ENCODE data around the gene SMOC2.

SMOC2 gene

GRCh38 chr6:168514216-168514615 is 73.2 kb downstream of the SMOC2 start:
- TF ChIP-seq NFIC (IDR thresholded peaks at IDR 0.05) = peak; percentile 69
- no peak for TF ChIP-seq TEAD4 (IDR thresholded peaks at IDR 0.05)
- TF ChIP-seq CEBPB (IDR thresholded peaks at IDR 0.05) = no peak

GRCh38 chr6:168515376-168515775 is 74.4 kb downstream of the SMOC2 start:
- TF ChIP-seq FOXM1 (IDR thresholded peaks at IDR 0.05; ENCODE audit: borderline replicate concordance, low read depth) (no peak), MAX (IDR thresholded peaks at IDR 0.05) (no peak), TAF1 (IDR thresholded peaks at IDR 0.05; ENCODE audit: low read depth) (no peak), ZBTB7A (IDR thresholded peaks at IDR 0.05; ENCODE audit: low read depth) (no peak), NFIC (IDR thresholded peaks at IDR 0.05) (no peak), REST (IDR thresholded peaks at IDR 0.05; ENCODE audit: low read depth) (no peak), CEBPB (IDR thresholded peaks at IDR 0.05) (no peak), RAD21 (IDR thresholded peaks at IDR 0.05; ENCODE audit: low read depth) (no peak), USF1 (IDR thresholded peaks at IDR 0.05) (no peak), TEAD4 (IDR thresholded peaks at IDR 0.05) (no peak), EP300 (IDR thresholded peaks at IDR 0.05; ENCODE audit: borderline replicate concordance) (no peak), EGR1 (IDR thresholded peaks at IDR 0.05) (no peak)

GRCh38 chr6:168516944-168517741 is 76.2 kb downstream of the SMOC2 start:
- TF ChIP-seq CREB1 (IDR thresholded peaks at IDR 0.05; ENCODE audit: low read depth) = no peak
- TF ChIP-seq EGR1 (IDR thresholded peaks at IDR 0.05) = no peak
- TF ChIP-seq REST (IDR thresholded peaks at IDR 0.05; ENCODE audit: low read depth) = no peak
- no peak for TF ChIP-seq MAX (IDR thresholded peaks at IDR 0.05)
- TF ChIP-seq USF1 (IDR thresholded peaks at IDR 0.05) = no peak
- TF ChIP-seq NFIC (IDR thresholded peaks at IDR 0.05) = no peak
- TF ChIP-seq TEAD4 (IDR thresholded peaks at IDR 0.05) = no peak
- TF ChIP-seq FOXM1 (IDR thresholded peaks at IDR 0.05; ENCODE audit: borderline replicate concordance, low read depth) = no peak
- TF ChIP-seq CEBPB (IDR thresholded peaks at IDR 0.05) = no peak
- TF ChIP-seq EP300 (IDR thresholded peaks at IDR 0.05; ENCODE audit: borderline replicate concordance) = no peak
- TF ChIP-seq TAF1 (IDR thresholded peaks at IDR 0.05; ENCODE audit: low read depth) = no peak
- no peak for TF ChIP-seq ZBTB7A (IDR thresholded peaks at IDR 0.05; ENCODE audit: low read depth)

- TF ChIP-seq TAF1 (IDR thresholded peaks at IDR 0.05; ENCODE audit: low read depth) (no peak), USF1 (IDR thresholded peaks at IDR 0.05) (no peak), NFIC (IDR thresholded peaks at IDR 0.05) (no peak), REST (IDR thresholded peaks at IDR 0.05; ENCODE audit: low read depth) (no peak), TEAD4 (IDR thresholded peaks at IDR 0.05) (no peak), MAX (IDR thresholded peaks at IDR 0.05) (no peak)
Measured at GRCh38 chr6:168517742-168518347, 76.9 kb downstream of the SMOC2 start.
